Ishikawa (cell line): Measurements from ENCODE around the gene AHI1.

Experiments
- CEBPB ChIP-seq: IDR thresholded peaks from 2 replicates; pipeline ENCODE4 v1.6.1; 2012
- CREB1 ChIP-seq: IDR thresholded peaks from 2 replicates; pipeline ENCODE4 v1.6.1; 2012; ENCODE audit warnings: low read depth
- EGR1 ChIP-seq: IDR thresholded peaks from 2 replicates; pipeline ENCODE4 v1.6.1; 2012
- EP300 ChIP-seq: IDR thresholded peaks from 2 replicates; pipeline ENCODE4 v1.6.1; 2012; ENCODE audit warnings: borderline replicate concordance
- FOXM1 ChIP-seq: IDR thresholded peaks from 2 replicates; pipeline ENCODE4 v1.6.1; 2012; ENCODE audit warnings: low read depth, borderline replicate concordance
- NFIC ChIP-seq: IDR thresholded peaks from 2 replicates; pipeline ENCODE4 v1.6.1; 2012
- RAD21 ChIP-seq: IDR thresholded peaks from 2 replicates; pipeline ENCODE4 v1.6.1; 2012; ENCODE audit warnings: low read depth
- TAF1 ChIP-seq: IDR thresholded peaks from 2 replicates; pipeline ENCODE4 v1.6.1; 2012; ENCODE audit warnings: low read depth, mild to moderate bottlenecking
- TCF12 ChIP-seq: IDR thresholded peaks from 2 replicates; pipeline ENCODE4 v1.6.1; 2012; ENCODE audit warnings: low read depth
- TEAD4 ChIP-seq: IDR thresholded peaks from 2 replicates; pipeline ENCODE4 v1.6.1; 2012
- USF1 ChIP-seq: IDR thresholded peaks from 2 replicates; pipeline ENCODE4 v1.6.1; 2012
- YY1 ChIP-seq: IDR thresholded peaks from 2 replicates; pipeline ENCODE4 v1.6.1; 2012; ENCODE audit warnings: low read depth
- ZBTB7A ChIP-seq: IDR thresholded peaks from 2 replicates; pipeline ENCODE4 v1.6.1; 2012; ENCODE audit warnings: low read depth
- TF ChIP-seq, protein P1 (sequence below): IDR thresholded peaks from 2 replicates; pipeline ENCODE4 v1.6.1; 2012
- TF ChIP-seq, protein P2 (sequence below): IDR thresholded peaks from 2 replicates; pipeline ENCODE4 v1.6.1; 2012; ENCODE audit warnings: low read depth, mild to moderate bottlenecking

Gene AHI1

GRCh38 chr6:135525594-135525993, 28.1 kb upstream of the AHI1 start:
- TF ChIP-seq CREB1 (no peak), YY1 (no peak), CEBPB (no peak), TEAD4 (no peak), NFIC (no peak), EP300 (no peak)

DNA sequence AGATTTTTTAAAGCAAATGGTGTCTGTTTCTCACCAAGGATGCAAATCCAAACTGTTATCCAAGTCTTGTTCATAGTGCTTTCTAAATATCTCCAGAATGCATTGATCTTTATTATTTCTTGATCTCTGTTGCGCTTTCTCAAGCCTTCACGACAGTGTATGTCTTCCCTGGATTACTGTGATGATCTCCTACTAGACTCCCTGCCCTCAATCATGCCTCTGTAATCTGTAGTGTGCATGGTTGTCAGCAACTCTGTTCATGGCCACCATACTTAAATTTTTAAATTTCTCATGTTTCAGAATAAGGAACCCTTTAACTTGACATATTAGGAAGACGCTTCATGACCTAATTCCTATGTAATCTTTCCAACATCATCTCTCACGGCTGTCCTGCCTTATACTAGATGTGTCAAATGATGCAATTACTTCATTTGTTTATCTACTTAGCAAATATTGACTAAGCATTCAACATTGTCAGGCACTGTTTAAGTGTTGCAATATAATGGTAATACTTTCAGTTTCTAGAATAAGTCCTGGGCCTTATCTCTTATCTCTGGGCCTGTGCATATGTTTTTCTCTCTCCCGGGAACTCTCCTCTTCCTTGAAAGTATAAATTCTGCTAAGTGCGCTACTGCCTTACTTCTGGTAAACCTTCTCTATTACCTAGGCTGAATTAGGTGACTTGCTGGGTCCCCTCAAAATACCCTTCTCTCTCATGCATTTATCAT, 25.6 kb upstream of the AHI1 start:
- TF ChIP-seq, protein P1, sequence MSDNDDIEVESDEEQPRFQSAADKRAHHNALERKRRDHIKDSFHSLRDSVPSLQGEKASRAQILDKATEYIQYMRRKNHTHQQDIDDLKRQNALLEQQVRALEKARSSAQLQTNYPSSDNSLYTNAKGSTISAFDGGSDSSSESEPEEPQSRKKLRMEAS, result no peak
- TF ChIP-seq CEBPB (no peak), EGR1 (no peak), ZBTB7A (no peak), CREB1 (no peak), FOXM1 (no peak), YY1 (no peak), TEAD4 (no peak), RAD21 (no peak)
- TF ChIP-seq, protein P2, sequence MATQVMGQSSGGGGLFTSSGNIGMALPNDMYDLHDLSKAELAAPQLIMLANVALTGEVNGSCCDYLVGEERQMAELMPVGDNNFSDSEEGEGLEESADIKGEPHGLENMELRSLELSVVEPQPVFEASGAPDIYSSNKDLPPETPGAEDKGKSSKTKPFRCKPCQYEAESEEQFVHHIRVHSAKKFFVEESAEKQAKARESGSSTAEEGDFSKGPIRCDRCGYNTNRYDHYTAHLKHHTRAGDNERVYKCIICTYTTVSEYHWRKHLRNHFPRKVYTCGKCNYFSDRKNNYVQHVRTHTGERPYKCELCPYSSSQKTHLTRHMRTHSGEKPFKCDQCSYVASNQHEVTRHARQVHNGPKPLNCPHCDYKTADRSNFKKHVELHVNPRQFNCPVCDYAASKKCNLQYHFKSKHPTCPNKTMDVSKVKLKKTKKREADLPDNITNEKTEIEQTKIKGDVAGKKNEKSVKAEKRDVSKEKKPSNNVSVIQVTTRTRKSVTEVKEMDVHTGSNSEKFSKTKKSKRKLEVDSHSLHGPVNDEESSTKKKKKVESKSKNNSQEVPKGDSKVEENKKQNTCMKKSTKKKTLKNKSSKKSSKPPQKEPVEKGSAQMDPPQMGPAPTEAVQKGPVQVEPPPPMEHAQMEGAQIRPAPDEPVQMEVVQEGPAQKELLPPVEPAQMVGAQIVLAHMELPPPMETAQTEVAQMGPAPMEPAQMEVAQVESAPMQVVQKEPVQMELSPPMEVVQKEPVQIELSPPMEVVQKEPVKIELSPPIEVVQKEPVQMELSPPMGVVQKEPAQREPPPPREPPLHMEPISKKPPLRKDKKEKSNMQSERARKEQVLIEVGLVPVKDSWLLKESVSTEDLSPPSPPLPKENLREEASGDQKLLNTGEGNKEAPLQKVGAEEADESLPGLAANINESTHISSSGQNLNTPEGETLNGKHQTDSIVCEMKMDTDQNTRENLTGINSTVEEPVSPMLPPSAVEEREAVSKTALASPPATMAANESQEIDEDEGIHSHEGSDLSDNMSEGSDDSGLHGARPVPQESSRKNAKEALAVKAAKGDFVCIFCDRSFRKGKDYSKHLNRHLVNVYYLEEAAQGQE, result no peak

DNA sequence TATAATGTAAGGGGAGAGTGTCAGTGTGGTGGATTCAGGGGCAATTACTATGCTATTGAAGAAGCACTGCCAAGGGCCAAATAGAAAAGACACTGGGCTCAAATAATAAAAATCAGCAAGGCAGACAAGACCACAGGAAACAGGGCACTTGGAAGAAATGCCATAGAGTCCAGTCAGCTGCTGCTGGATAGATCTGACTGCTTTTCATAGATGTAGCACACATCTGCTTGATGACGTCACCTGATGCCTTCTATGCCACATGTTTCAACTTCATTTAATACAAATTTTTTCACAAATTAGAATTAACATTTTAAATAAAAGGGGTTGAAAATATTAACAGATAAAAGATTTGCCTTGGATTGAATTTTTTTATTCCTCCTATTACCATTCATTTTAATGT, 23.9 kb upstream of the AHI1 start:
- TF ChIP-seq TEAD4 (no peak), NFIC (no peak), TAF1 (no peak), EGR1 (no peak), CEBPB (no peak), TCF12 (no peak), FOXM1 (no peak), EP300 (no peak), ZBTB7A (no peak)
- TF ChIP-seq, protein P1, result no peak
- TF ChIP-seq, protein P2, result no peak

GRCh38 chr6:135520781-135521180, 23.2 kb upstream of the AHI1 start:
- TF ChIP-seq EGR1 (no peak), YY1 (no peak), FOXM1 (no peak), EP300 (no peak)
- TF ChIP-seq, protein P1, result no peak

- TF ChIP-seq ZBTB7A (no peak), EP300 (no peak), TAF1 (no peak), TEAD4 (no peak), RAD21 (no peak), FOXM1 (no peak), TCF12 (no peak), NFIC (no peak), EGR1 (no peak), CEBPB (no peak), YY1 (no peak), USF1 (no peak), CREB1 (no peak)
- TF ChIP-seq, protein P1, result no peak
- TF ChIP-seq, protein P2, result no peak
Observed at GRCh38 chr6:135519348-135519747, 21.8 kb upstream of the AHI1 start.
